DND-41 (cell line): ENCODE results near the gene USF3.

Experiments used
- EZH2 ChIP-seq: IDR thresholded peaks from 3 replicates; pipeline ENCODE4 v1.6.1; 2012; ENCODE audit warnings: borderline replicate concordance, low read depth, mild to moderate bottlenecking, moderate library complexity, low read length, inconsistent platforms; ENCODE audit not compliant: severe bottlenecking
- TF ChIP-seq, protein P1 (sequence below): IDR thresholded peaks from 2 replicates; pipeline ENCODE4 v1.5.1; 2012; ENCODE audit warnings: borderline replicate concordance, low read length, moderate library complexity, mild to moderate bottlenecking; ENCODE audit not compliant: poor library complexity, severe bottlenecking; ENCODE audit errors: extremely low read depth

DNA sequence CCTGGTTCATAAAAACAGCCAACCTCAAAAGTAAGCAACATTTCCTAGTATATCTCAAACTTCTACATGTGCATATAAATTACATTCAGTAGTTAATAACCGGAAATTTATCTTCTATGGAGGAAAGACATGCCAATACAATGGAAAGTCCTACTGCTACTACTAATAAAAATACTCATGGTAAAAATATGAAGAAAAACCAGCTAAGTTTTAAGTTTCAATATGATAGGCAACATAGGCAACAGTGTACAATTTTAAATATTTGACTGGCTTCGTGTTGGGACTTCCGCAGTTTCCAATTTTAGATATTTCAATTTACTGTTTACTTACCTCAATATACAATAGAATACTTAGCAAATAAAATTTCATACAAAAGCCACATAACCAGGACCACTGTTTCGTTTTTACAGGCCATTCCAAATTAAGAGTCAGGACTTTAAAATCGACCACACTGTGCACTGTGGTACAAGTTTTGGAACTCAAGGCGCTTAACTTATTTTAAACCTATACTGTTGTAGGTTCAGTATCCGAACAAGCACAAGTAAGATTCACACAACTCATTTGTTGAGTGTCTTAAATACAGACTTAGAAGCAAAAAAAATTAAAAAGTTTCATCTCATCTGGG is 46.7 kb upstream of the USF3 start:
- TF ChIP-seq, protein P1, sequence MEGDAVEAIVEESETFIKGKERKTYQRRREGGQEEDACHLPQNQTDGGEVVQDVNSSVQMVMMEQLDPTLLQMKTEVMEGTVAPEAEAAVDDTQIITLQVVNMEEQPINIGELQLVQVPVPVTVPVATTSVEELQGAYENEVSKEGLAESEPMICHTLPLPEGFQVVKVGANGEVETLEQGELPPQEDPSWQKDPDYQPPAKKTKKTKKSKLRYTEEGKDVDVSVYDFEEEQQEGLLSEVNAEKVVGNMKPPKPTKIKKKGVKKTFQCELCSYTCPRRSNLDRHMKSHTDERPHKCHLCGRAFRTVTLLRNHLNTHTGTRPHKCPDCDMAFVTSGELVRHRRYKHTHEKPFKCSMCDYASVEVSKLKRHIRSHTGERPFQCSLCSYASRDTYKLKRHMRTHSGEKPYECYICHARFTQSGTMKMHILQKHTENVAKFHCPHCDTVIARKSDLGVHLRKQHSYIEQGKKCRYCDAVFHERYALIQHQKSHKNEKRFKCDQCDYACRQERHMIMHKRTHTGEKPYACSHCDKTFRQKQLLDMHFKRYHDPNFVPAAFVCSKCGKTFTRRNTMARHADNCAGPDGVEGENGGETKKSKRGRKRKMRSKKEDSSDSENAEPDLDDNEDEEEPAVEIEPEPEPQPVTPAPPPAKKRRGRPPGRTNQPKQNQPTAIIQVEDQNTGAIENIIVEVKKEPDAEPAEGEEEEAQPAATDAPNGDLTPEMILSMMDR = no peak
- no peak for TF ChIP-seq EZH2
